Embryonic facial prominence (tissue), 1 donor: ENCODE data around the gene PMVK.

Source experiments
- DNase-seq: peaks from one replicate; pipeline ENCODE4 v3.0.0-alpha.2; 2016; ENCODE audit errors: extremely low spot score

Gene PMVK

DNA sequence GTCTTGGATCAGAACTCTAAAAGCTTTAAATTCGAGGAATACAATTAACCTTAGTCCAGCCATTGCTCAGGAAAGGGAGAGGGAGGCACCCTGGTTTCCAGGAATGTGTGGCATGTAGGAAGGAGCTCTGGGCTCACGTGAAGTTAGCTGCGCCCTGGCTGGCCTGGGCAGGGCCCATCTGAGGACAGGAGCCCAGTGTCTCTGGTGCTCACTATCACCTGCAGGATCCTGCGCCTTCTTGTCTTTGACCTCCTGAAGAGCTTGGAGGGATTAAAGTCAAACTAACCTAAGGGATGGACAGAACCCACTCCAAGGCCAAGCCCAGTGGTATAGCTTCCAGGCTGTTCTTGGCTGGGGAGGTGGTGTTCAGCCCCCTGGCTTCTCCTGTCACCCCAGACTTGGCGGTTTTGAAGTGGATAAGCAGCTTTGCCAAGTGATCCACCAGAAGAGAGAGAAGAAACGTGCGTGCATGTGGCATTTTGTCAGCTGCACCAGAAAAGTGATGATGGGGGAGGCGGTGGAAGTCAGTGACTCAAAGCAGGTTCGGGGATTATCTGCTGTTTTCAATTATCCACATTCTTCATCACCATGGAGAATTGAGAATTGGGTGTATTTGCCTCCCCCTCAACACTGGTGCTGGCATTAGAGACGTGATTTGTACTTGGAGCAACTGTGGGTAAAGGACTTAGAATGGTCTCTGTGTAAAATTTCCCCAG lies 54.5 kb downstream of the PMVK start:
- no peak for DNase-seq

DNA sequence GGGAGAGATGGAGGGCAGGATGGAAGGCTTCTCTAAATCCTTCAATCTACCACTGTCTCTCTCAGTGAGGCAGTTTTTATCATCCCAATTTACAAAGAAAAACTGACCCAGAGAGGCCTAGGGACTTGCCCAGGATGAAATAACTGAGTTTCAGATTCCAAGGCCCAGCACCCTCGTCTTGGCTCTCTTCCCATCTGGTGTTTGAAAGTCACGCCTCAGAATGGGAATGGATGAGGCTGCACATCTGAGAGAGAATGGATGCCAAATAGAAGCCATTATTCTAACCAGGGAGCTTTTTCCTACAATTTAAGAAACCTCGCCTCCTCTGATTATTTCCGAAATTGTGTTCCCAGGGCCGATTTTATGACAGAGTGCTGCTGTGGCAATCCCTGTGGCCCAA lies 55.8 kb downstream of the PMVK start:
- no peak for DNase-seq

DNA sequence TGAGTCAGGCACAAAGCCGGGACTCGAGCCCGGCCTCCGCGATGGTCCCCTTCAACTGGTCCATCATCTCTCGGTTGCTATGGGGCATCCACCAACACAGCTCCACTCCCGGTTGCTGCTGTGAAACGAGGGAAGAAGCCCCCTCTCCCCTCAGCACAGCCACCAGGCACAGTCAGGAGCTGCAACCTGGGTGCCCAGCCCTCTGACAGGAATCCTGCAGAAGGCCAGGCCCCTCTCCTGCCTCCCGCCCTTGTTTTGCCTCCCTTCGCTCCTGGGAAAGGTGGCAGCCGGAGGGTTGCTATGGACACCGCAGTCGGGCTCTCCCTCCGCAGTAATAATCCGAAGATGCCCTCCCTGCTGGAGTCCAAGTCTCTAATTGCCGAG lies 57.5 kb downstream of the PMVK start:
- DNase-seq: no peak

DNA sequence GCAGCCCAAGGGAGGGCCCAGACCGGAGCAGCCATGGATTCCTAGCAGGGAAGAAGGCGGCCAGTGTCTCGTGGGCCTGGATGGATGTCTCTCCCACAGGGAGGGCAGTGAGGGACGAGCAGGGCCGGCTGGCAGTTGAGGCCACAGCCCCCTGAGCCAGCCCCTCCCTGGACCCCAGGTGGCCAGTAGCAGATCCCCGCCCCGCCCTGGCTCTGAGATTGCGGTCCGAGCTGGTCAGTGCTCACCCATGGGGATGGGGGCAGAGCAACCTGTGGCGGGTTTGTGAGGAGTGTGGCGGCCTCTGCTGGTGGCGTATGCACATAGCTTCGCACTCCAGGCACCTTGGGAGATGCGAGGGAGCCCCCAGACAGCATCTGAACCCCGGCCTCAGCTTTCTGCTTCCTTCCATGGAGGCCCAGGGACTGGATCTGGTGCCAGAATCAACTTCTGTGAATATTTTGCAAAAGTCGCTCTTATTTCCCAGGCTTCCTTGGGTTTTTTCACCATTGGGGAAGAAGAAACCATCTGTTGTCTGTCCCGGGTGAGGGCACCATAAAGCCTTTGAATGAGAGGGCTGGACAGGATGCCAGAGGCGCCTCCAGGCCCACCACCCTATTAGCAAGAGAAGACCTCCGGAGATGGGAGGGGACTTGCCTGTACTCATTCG lies 58.0 kb downstream of the PMVK start:
- no peak for DNase-seq

DNA sequence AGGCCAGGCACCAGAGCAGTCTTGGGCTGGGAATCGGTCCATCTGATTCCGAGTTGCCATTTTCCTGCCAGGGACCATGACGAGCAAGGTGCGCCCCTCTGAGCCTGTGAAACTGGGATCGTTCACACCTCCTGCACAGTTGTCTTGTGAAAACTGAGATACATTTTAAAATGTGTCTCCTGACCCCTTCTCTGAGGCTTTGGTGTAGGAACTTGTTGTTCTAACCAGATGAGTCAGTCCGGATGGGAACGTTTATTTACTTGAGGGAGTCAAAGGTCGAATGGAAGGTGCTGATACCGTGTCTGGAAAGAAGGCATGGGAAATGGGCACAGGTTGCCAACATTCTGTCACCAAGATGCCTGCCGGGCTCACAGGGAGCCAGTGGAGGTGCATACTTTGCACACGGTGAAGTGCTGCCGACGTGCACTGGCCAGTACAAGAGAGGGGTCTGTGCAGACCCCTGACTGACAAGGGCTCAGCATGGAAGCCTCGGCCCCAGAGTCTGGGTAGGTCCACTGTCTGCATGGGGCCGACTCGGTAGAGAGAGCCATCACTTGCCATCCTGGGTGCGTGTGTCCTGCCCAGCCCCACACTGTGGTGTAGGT lies 59.0 kb downstream of the PMVK start:
- no peak for DNase-seq

DNA sequence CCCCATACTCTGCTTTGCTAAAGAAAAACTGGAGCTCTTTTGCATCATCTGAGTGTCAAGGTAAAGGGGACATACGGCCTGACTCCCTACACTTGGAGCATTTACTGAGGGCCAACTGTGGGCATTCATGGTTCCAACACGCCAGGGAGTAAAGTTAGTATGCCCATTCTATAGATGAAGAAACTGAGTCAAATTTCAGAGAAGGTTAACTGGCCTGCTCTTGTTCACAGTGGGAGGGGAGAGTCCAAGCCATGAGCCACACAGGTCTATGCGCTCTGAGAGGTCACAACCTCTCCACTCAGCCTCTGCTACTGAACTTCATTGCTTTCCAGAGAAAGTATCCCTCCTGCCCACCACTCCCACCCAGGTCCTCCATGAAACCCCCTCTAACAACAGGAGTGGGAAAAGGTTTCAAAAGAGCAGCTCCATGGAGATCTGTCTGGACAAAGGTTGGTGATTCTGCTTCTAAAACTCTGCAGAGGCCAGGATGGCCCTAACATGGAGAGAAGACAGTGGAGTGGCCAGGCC lies 59.6 kb downstream of the PMVK start:
- DNase-seq: no peak
